Fibroblast of lung (primary cell): Measurements from ENCODE around the gene HDAC4. TPM values are rescaled to one million over a fixed set of nuclear protein-coding genes. Genes with fewer than 3 reads are reported as not detected.

Experiments
- DNase-seq, 2 donors: peaks; one replicate each; pipeline versions ENCODE4 v3.0.0 to v3.0.0-alpha.2; 2010; ENCODE audit warnings: low read depth in 2 of 2
- H2AFZ ChIP-seq: 2 replicates; pipeline ENCODE4 v1.5.1; 2012; ENCODE audit warnings: low read length, control low read depth, inconsistent platforms
- H3K27ac ChIP-seq: 2 replicates; pipeline ENCODE4 v1.5.1; 2011; ENCODE audit warnings: low read length, control low read depth; ENCODE audit not compliant: insufficient read depth
- H3K27me3 ChIP-seq: 2 replicates; pipeline ENCODE4 v1.5.1; 2011; ENCODE audit warnings: mild to moderate bottlenecking, low read length; ENCODE audit not compliant: control insufficient read depth, insufficient read depth
- H3K36me3 ChIP-seq: 2 replicates; pipeline ENCODE4 v1.5.1; 2011; ENCODE audit warnings: low read length; ENCODE audit not compliant: control insufficient read depth, insufficient read depth
- H3K4me1 ChIP-seq: 2 replicates; pipeline ENCODE4 v1.5.1; 2011; ENCODE audit warnings: low read length; ENCODE audit not compliant: control insufficient read depth, insufficient read depth; ENCODE audit errors: extremely low read depth
- H3K4me2 ChIP-seq: 2 replicates; pipeline ENCODE4 v1.5.1; 2011; ENCODE audit warnings: low read length, control low read depth; ENCODE audit not compliant: insufficient read depth; ENCODE audit errors: extremely low read depth
- H3K4me3 ChIP-seq, 4 experiments: fragments of 200-600 bp in 1 of 4; sonication (generic) in 1 of 4; replicated peaks in 1 of 4; 2 replicates each; pipeline ENCODE4 v1.5.1; 2011 to 2016; ENCODE audit warnings: low read length in 4 of 4, low read depth in 3 of 4, mild to moderate bottlenecking in 3 of 4, control low read depth in 2 of 4, inconsistent platforms in 1 of 4, mixed read lengths in 1 of 4; ENCODE audit not compliant: insufficient read depth in 1 of 4; ENCODE audit errors: control extremely low read depth in 1 of 4
- H3K79me2 ChIP-seq: 2 replicates; pipeline ENCODE4 v1.5.1; 2012; ENCODE audit warnings: mild to moderate bottlenecking, low read length, inconsistent platforms; ENCODE audit not compliant: control insufficient read depth, insufficient read depth
- H3K9ac ChIP-seq: 2 replicates; pipeline ENCODE4 v1.5.1; 2011; ENCODE audit warnings: mild to moderate bottlenecking, low read length, control low read depth; ENCODE audit not compliant: insufficient read depth
- H3K9me3 ChIP-seq: 2 replicates; pipeline ENCODE4 v1.5.1; 2012; ENCODE audit warnings: low read depth, low read length; ENCODE audit not compliant: control insufficient read depth, insufficient read depth
- H4K20me1 ChIP-seq: 2 replicates; pipeline ENCODE4 v1.5.1; 2011; ENCODE audit warnings: low read length; ENCODE audit not compliant: control insufficient read depth, insufficient read depth; ENCODE audit errors: extremely low read depth
- CTCF ChIP-seq, 2 donors: IDR thresholded peaks in 1 of 2; conservative IDR thresholded peaks in 1 of 2; 1 replicate in 1 of 2; 2 replicates in 1 of 2; pipeline ENCODE4 v1.5.1; 2011 to 2012; ENCODE audit warnings: low read length in 2 of 2, control low read depth in 1 of 2, inconsistent platforms in 1 of 2, low read depth in 1 of 2, mild to moderate bottlenecking in 1 of 2
- EZH2 ChIP-seq: IDR thresholded peaks from 2 replicates; pipeline ENCODE4 v1.5.1; 2012; ENCODE audit warnings: low read length, control low read depth, mild to moderate bottlenecking; ENCODE audit errors: missing control alignments
- polyA plus RNA-seq, 2 donors: library from polyadenylated mRNA; depleted of rRNA in 1 of 2; stranded (reverse) in 1 of 2; unstranded in 1 of 2; fragments of >200 nt; gene quantifications; 2 replicates each; pipeline ENCODE4 v1.2.1, GENCODE V29; 2011 to 2012; ENCODE audit warnings: missing spikeins in 1 of 2
- total RNA-seq: library from RNA; depleted of rRNA; stranded (reverse); fragments of >200 nt; gene quantifications from 2 replicates; pipeline ENCODE4 v1.2.1, GENCODE V29; 2014

The HDAC4 gene
- total and polyA plus RNA-seq, 2 donors (not counting 1 experiment from before 2014, with no cell fraction given), result 7.4 to 19.8 TPM

- peaks cover 3% of the 10 kb centered on the region for H3K79me2 ChIP-seq
- H3K4me3 ChIP-seq, result no peak overlapping the region
- H3K4me1 ChIP-seq, result peaks cover 18% of the 10 kb centered on the region
- no peaks in the 10 kb centered on the region for H3K36me3 ChIP-seq
- no peak overlapping the region for H3K9ac ChIP-seq
- H3K27ac ChIP-seq, result no peak overlapping the region
- H3K9me3 ChIP-seq, result no peaks in the 10 kb centered on the region
- no peak overlapping the region for H3K4me2 ChIP-seq
- no peaks in the 10 kb centered on the region for H3K27me3 ChIP-seq
- TF ChIP-seq CTCF (conservative IDR thresholded peaks at IDR 0.05 in 1 of 2, IDR thresholded peaks at IDR 0.05 in 1 of 2; ENCODE audit: low read depth in 1 of 2, low read length in 2 of 2), result no peak
- DNase-seq, result no peak
- H2AFZ ChIP-seq, result no peak overlapping the region
- H4K20me1 ChIP-seq, result no peaks in the 10 kb centered on the region
These were observed 93.6 kb downstream of the HDAC4 start for GRCh38 chr2:239307221-239307569.

GRCh38 chr2:239306274-239307220 lies 94.3 kb downstream of the HDAC4 start:
- H3K9ac ChIP-seq, result no peak overlapping the region
- no peak overlapping the region for H3K4me3 ChIP-seq
- no peaks in the 10 kb centered on the region for H3K36me3 ChIP-seq
- H3K9me3 ChIP-seq, result no peaks in the 10 kb centered on the region
- peaks cover 3% of the 10 kb centered on the region for H3K79me2 ChIP-seq
- H2AFZ ChIP-seq, result no peak overlapping the region
- DNase-seq, result no peak
- no peak overlapping the region for H3K4me2 ChIP-seq
- H3K4me1 ChIP-seq, result peaks cover 17% of the 10 kb centered on the region
- H3K27me3 ChIP-seq, result no peaks in the 10 kb centered on the region
- no peaks in the 10 kb centered on the region for H4K20me1 ChIP-seq
- no peak overlapping the region for H3K27ac ChIP-seq
- TF ChIP-seq EZH2 (no peak), CTCF (conservative IDR thresholded peaks at IDR 0.05 in 1 of 2, IDR thresholded peaks at IDR 0.05 in 1 of 2; ENCODE audit: low read depth in 1 of 2, low read length in 2 of 2) (no peak)

GRCh38 chr2:239305771-239306170 lies 95.0 kb downstream of the HDAC4 start:
- peaks cover 3% of the 10 kb centered on the region for H3K79me2 ChIP-seq
- H3K27ac ChIP-seq, result no peak overlapping the region
- H4K20me1 ChIP-seq, result no peaks in the 10 kb centered on the region

More at GRCh38 chr2:239305771-239306170, 95.0 kb downstream of the HDAC4 start:
- Histone ChIP-seq H2AFZ (no peak overlapping the region), H3K4me3 (no peak overlapping the region), H3K9me3 (no peaks in the 10 kb centered on the region), H3K36me3 (no peaks in the 10 kb centered on the region), H3K27me3 (no peaks in the 10 kb centered on the region), H3K4me2 (no peak overlapping the region), H3K4me1 (peaks cover 13% of the 10 kb centered on the region), H3K9ac (no peak overlapping the region)
- no peak for TF ChIP-seq EZH2
- no peak for TF ChIP-seq CTCF (conservative IDR thresholded peaks at IDR 0.05 in 1 of 2, IDR thresholded peaks at IDR 0.05 in 1 of 2; ENCODE audit: low read depth in 1 of 2, low read length in 2 of 2)
- no peak for DNase-seq
